Regular cardiac myocyte (primary cell): ENCODE results near the gene CT45A10. TPM values are rescaled to one million over a fixed set of nuclear protein-coding genes. Genes with fewer than 3 reads are reported as not detected.

Experiments
- total RNA-seq: library from RNA; depleted of rRNA; stranded (reverse); fragments of >200 nt; gene quantifications from 2 replicates; pipeline ENCODE4 v1.2.3, GENCODE V29; 2014

CT45A10 gene, protein sequence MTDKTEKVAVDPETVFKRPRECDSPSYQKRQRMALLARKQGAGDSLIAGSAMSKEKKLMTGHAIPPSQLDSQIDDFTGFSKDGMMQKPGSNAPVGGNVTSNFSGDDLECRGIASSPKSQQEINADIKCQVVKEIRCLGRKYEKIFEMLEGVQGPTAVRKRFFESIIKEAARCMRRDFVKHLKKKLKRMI
- not detected in 2 replicates for total RNA-seq

DNA sequence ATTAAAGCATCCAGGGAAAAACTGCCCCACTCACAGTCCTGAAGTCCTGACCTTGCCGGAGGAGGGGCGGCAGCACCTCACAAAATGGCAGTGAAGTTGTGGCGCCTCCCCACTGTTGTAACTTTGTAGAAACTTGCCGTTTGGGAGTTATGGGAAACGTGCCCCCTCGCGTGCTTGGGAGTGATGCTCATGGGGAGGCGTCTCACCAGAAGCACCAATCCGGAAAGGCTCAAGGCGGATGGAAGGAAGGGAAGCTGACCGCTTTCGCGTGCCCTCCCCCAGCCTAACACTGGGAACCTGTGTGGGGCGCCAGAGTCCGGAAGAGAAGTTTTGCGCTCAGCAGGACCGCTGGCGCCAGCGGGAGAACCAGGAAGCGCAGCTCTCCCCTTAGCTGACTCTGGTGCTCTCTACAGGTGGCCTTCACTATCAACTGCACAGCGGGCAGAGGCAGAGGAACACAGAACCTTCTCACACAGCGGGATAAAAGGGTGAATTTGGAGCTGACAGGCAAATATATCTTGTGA lies at the start of gene CT45A10, which contains the start of gene SAGE1:
TSS of gene CT45A10 (minus strand) at position 151 of the 524 bp plus-strand sequence. CDS start 8,100 bp downstream, outside the sequence.
TSS of gene SAGE1 (plus strand) at position 423 of the 524 bp plus-strand sequence. CDS start 2,527 bp downstream, outside the sequence.

DNA sequence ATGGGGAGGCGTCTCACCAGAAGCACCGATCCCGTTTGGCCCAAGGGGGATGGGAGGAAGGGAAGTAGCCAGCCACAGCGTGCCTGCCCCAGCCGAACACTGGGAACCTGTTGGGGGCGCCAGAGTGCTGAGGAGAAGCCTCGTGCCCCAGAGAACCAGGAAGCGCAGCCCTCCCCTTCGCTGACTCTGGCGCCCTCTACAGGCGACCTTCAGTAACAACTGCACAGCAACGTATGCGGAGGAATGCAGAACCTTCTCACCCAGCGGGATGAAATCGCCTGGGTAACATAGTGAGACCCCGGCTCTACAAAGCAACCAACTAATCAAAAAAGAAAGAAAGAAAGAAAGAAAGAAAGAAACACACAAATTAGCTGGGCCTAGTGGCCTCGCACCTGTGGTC lies 21.5 kb downstream of the CT45A10 start, which contains the start of gene CT45A9:
TSS of gene CT45A9 (minus strand) at position 101 of the 400 bp plus-strand sequence. CDS start 3,751 bp downstream, outside the sequence.

GRCh38 chrX:135854438-135854837 lies 38.8 kb downstream of the CT45A10 start, which contains the start of gene CT45A8:
Gene CT45A8 (minus strand): TSS chrX:135854538. CDS start chrX:135850783, 3,755 bp downstream.

DNA sequence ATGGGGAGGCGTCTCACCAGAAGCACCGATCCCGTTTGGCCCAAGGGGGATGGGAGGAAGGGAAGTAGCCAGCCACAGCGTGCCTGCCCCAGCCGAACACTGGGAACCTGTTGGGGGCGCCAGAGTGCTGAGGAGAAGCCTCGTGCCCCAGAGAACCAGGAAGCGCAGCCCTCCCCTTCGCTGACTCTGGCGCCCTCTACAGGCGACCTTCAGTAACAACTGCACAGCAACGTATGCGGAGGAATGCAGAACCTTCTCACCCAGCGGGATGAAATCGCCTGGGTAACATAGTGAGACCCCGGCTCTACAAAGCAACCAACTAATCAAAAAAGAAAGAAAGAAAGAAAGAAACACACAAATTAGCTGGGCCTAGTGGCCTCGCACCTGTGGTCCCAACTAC lies 56.1 kb downstream of the CT45A10 start, which contains the start of gene CT45A7:
TSS of gene CT45A7 (minus strand) at position 101 of the 400 bp plus-strand sequence. CDS start 3,747 bp downstream, outside the sequence.

Other genes with a start within 250 kb of the CT45A10 start
- gene CT45A1, start 179.8 kb downstream of the CT45A10 start, total RNA-seq = not detected in 2 replicates
- gene CT45A3, start 125.3 kb downstream of the CT45A10 start, total RNA-seq = not detected in 2 replicates
- not detected in 2 replicates for gene CT45A5, start 107.9 kb downstream of the CT45A10 start, total RNA-seq
- gene CT45A6, start 90.7 kb downstream of the CT45A10 start, total RNA-seq = not detected in 2 replicates
- not detected in 2 replicates for gene CT45A2, start 73.4 kb downstream of the CT45A10 start, total RNA-seq
- not detected in 2 replicates for gene CT45A7, start 56.2 kb downstream of the CT45A10 start, total RNA-seq
- gene CT45A8, start 38.9 kb downstream of the CT45A10 start, total RNA-seq = not detected in 2 replicates
- gene CT45A9, start 21.6 kb downstream of the CT45A10 start, total RNA-seq = not detected in 2 replicates
- gene SAGE1, start 272 bp upstream of the CT45A10 start, total RNA-seq = not detected in 2 replicates
- gene MMGT1, start 80.5 kb upstream of the CT45A10 start, total RNA-seq = 9.9 and 14.6 TPM in 2 replicates
- 22.0 and 29.6 TPM in 2 replicates for gene SLC9A6, start 92.0 kb upstream of the CT45A10 start, total RNA-seq